Fibroblast of villous mesenchyme (primary cell): Measurements from ENCODE around the gene PTH1R. TPM values are rescaled to one million over a fixed set of nuclear protein-coding genes. Genes with fewer than 3 reads are reported as not detected.

Experiments used
- DNase-seq: peaks from one replicate; pipeline ENCODE4 v3.0.0-alpha.2; 2010; ENCODE audit warnings: low read depth
- H3K4me3 ChIP-seq: 2 replicates; pipeline ENCODE4 v1.5.1; 2011; ENCODE audit warnings: low read depth, mild to moderate bottlenecking, low read length
- CTCF ChIP-seq: IDR thresholded peaks from 2 replicates; pipeline ENCODE4 v1.5.1; 2012; ENCODE audit warnings: low read depth, mild to moderate bottlenecking, low read length; ENCODE audit not compliant: insufficient read depth
- total RNA-seq: library from RNA; depleted of rRNA; stranded (reverse); fragments of >200 nt; gene quantifications from 2 replicates; pipeline ENCODE4 v1.2.3, GENCODE V29; 2012

PTH1R gene
- total RNA-seq, 1 donor, result 2.6 TPM

DNA sequence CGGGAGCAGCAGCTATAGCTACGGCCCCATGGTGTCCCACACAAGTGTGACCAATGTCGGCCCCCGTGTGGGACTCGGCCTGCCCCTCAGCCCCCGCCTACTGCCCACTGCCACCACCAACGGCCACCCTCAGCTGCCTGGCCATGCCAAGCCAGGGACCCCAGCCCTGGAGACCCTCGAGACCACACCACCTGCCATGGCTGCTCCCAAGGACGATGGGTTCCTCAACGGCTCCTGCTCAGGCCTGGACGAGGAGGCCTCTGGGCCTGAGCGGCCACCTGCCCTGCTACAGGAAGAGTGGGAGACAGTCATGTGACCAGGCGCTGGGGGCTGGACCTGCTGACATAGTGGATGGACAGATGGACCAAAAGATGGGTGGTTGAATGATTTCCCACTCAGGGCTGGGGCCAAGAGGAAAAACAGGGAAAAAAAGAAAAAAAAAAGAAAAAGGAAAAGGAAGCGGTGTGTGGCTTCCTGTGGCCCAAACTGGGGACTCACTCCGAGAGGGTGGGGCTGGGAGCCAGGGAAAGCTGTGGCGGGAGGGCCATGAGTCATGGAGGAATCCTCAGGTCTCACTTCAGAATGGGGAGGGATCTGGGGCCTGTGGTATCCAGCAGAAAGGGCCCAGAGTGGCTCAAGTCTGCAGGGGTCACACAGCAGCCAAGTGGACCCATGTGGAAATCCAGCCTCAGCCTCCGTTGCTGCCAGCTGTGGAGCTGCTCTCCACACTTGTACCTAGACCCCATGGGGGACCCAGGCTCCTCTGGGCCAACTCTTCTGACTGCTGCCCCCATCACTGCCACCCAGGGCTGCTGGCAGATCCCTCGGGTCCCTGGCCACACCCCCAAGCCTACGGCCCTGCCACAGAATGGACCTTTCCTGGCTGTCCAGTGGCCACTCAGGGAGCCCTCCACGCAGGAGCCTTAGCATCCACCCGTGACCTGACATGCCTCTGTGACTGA lies 26.1 kb downstream of the PTH1R start:
- H3K4me3 ChIP-seq, result no peak overlapping the region

DNA sequence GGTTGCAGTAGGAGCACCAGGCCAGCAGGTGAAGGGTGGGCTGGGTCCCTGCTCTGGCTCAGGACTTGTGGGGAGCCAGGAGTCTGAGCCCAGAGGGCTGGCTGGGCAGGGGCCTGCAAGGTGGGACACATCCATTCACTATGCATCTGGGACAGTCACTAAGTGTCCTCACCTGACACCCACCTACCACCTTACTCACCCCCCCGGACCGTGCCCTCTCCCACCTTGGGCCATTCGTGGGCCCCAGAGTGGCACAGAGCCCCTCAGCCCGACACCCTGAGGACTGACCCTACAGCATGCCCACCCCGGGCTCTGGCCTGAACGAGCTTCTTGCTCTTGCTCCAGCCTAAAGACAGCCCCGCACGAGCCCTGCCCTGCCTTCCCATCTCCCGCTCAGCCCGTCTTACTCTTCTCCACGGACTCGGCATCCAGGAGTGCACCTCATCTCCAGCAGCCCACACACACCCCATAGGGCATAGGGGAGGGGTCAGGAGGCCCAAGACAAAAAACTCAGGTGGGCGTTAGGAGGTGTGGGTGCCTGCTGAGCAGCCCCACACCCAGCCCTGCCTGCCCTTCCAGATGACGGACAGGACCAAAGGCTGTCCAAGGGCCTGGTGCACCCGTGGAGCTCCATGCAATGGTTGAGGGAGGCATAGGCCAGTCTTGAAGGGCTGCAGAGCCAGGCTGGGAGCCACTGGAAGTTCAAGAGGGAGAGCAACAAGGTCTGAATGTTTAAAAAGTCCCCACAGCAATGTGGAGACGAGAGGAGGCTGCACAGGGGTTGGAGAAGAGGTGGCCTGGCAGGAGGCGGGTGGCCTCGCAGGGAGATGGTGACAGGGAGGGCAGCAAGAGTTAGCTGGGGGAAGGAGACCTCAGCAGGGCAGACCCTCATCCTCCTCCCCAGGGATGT lies 27.0 kb downstream of the PTH1R start:
- no peak overlapping the region for H3K4me3 ChIP-seq
- TF ChIP-seq CTCF, result no peak
- no peak for DNase-seq

More for the DNA sequence above, 26.1 kb downstream of the PTH1R start:
- TF ChIP-seq CTCF, result no peak
- peak; percentile 29 for DNase-seq

DNA sequence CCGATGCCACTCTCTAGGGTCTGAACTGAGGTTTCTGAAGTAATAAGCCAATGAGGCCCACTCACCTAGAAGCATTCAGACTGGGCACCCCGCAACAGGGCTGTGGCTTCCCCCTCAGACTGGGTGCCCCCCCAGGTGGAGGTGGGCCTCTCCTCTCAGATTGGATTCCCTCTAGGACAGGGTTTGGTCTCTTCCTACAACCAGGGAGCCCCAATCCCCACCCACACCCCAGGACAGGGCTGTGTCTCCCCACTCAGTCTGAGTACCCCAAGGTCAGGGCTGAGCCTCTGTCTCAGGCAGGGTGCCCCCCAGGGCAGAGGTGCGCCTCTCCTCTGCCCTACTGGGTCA lies 27.7 kb downstream of the PTH1R start:
- no peak for TF ChIP-seq CTCF
- DNase-seq, result no peak

GRCh38 chr3:46905661-46906451 lies 28.3 kb downstream of the PTH1R start:
- TF ChIP-seq CTCF, result no peak
- H3K4me3 ChIP-seq, result no peak overlapping the region
- DNase-seq, result no peak

More for the DNA sequence above, 27.7 kb downstream of the PTH1R start:
- no peak overlapping the region for H3K4me3 ChIP-seq

GRCh38 chr3:46906471-46907058 lies 29.0 kb downstream of the PTH1R start:
- DNase-seq, result no peak
- no peak overlapping the region for H3K4me3 ChIP-seq
- TF ChIP-seq CTCF, result no peak

GRCh38 chr3:46907271-46907670 lies 29.8 kb downstream of the PTH1R start:
- DNase-seq, result no peak
- TF ChIP-seq CTCF, result no peak
- no peak overlapping the region for H3K4me3 ChIP-seq
